HG03025 (cell line): ENCODE measurements around the gene TUBB8B.
"Not testable (repeated sequence)": the region's sequence is repeated elsewhere in the genome, so short reads cannot be mapped to it uniquely, and the experiment has no call there.

Experiments
- ATAC-seq: cut with Tn5 transposase; IDR thresholded peaks from one replicate; pipeline ENCODE4 v1.9.1; 2021; ENCODE audit warnings: mild to moderate bottlenecking, moderate library complexity; ENCODE audit not compliant: unreplicated experiment, low FRiP score

The TUBB8B gene

DNA sequence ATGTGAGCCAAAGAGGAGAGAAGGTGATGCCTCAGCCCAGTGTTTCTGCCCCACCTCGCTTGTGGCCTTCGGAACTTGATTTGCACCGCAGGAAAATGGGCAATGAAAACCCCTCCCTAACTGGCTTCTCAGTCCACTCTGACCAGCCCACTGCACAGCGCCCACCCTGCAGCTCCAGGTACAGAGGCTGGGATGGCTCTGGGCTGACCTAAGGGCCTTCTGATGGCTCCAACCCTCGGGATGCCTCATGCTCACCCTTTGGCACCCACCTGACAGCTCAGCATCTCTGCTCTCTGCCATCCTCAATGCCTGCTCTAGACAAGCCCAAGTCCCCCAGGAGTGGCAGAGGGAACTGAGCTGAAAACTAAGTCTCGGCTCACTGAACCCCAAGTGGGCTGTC, 36.2 kb downstream of the TUBB8B start:
- ATAC-seq, result not testable (repeated sequence)

GRCh38 chr18:12773-13172, 36.6 kb downstream of the TUBB8B start:
- ATAC-seq, result not testable (repeated sequence)

DNA sequence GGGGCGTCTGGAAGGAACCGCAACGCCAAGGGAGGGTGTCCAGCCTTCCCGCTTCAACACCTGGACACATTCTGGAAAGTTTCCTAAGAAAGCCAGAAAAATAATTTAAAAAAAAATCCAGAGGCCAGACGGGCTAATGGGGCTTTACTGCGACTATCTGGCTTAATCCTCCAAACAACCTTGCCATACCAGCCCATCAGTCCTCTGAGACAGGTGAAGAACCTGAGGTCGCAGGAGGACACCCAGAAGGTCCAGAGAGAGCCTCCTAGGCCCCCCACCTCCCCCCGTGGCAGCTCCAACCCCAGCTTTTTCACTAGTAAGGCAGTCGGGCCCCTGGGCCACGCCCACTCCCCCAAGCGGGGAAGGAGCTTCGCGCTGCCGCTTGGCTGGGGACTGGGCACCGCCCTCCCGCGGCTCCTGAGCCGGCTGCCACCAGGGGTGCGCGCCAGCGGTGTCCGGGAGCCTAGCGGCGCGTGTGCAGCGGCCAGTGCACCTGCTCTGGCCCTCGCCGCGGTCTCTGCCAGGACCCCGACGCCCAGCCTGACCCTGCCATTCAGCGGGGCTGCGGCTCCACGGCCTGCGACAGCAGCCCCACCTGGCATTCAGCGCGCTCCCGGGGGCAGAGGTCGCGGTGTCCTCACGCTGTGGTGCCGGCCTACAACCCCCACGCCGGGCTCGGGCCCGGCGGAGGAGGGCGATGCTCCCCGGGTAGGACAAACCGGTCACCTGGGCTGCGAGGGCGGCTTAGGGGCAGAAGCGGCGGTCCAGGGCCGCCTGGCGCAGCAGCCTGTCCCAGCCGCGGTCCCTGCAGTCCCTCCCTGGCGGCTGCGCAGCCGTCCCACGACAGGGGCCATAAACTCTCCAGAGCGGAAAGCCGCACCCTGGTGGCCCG, 37.8 kb downstream of the TUBB8B start:
- ATAC-seq, result not testable (repeated sequence)

DNA sequence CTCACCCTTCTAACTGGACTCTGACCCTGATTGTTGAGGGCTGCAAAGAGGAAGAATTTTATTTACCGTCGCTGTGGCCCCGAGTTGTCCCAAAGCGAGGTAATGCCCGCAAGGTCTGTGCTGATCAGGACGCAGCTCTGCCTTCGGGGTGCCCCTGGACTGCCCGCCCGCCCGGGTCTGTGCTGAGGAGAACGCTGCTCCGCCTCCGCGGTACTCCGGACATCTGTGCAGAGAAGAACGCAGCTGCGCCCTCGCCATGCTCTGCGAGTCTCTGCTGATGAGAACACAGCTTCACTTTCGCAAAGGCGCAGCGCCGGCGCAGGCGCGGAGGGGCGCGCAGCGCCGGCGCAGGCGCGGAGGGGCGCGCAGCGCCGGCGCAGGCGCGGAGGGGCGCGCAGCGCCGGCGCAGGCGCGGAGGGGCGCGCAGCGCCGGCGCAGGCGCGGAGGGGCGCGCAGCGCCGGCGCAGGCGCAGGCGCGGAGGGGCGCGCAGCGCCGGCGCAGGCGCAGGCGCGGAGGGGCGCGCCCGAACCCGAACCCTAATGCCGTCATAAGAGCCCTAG, 38.7 kb downstream of the TUBB8B start:
- not testable (repeated sequence) for ATAC-seq

DNA sequence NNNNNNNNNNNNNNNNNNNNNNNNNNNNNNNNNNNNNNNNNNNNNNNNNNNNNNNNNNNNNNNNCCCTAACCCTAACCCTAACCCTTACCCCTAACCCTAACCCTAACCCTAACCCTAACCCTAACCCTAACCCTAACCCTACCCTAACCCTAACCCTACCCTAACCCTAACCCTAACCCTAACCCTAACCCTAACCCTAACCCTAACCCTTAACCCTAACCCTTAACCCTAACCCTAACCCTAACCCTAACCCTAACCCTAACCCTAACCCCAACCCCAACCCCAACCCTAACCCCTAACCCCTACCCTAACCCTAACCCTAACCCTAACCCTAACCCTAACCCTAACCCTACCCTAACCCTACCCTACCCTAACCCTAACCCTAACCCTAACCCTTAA, 39.5 kb downstream of the TUBB8B start:
- ATAC-seq, result not testable (repeated sequence)
